Inflammatory macrophage treated with lipopolysaccharide for 1 hour (primary cell): ENCODE data around the gene ING2.

Experiments
- DNase-seq, 2 donors: peaks; one replicate each; pipeline ENCODE4 v3.0.0-alpha.2; 2020 to 2022

Gene ING2

DNA sequence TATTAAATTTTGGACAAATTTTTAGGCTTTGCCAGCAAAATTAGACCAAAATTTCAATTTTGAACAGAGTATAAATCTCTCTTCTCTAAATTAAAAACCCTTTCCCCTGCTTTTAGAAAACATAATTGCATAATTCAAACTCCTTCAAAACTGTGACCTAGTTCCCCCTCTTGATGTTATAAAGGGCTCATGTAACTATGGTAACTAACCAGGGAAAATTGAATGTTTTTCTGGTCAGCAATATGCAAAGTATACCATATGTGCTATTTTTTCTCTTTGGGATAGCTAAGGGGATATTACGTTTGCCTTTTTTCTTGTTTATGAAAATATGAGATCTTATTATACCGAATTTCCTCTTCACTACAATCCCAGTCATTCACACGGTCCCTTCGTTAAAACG, 5.1 kb upstream of the ING2 start:
- DNase-seq: peak; percentile 71 to 81

DNA sequence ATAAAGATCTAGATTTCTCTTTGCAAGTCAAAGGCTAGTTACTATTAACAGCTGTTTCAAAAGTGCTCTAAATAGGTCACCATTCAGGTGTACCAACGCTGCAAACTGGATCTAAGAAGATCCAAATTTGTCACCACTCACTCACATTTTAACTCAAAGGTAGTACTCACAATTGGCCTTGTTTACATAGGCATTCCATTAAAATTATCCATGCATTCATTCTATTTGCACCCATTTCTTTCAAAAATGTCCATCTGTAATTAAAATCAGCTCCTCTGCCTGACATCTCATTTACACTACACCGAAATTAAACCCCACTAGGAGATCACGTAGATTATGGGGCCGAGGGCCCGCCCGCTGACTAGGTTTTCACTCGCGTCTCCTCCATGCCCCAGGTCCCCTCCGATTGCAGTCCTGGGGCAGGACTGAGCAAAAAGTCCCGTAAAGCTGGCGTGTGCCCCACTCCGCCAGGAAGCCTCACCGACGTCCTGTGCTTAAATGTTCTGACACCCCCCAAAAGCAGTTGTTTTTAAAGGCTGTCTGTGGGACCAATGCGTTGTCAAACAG, 1.3 kb upstream of the ING2 start:
- no peak for DNase-seq

DNA sequence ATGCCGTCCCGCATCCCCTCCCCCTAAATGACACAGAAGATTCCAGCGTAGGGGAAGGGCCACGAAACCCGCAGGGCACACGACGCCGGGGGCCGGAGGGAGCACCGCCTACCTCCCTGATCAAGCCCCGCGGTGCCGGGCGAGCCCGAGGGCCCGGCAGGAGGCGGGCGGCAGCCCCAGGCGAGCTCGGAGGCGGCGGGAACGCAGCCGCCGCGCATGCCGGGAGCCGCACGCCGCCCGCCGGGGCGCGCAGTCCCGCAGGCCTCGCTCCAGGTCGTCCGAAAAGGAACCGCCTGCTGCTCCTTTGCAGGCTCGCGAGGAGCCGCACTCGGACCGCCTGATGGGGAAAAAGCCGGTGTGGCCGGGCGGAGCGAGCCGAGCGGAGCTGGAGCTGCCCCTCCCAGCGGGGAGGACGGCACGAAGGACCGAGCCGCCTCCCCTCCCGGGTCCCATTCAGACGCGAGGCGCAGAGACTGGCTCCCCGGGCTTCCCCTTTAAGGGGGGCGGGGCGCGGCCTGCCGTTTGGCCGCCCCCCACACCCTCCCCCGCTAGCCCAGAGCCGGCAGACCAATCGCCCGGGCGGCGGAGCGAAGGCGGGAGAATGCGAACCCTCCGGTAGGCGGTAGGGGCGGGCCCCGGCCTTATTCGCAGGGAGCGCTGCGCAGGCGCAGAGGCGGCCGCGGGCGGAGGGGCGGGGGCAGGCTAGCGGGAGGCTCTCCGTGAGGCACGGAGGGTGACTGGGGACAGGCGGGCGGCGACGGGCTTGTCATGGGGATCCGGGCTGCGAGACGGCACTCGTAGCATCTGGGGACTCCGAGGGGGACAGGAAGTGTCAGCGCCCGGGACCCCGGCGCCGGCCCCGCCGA, 561 bp upstream of the ING2 start:
- DNase-seq: peak; percentile 98 to 99

DNA sequence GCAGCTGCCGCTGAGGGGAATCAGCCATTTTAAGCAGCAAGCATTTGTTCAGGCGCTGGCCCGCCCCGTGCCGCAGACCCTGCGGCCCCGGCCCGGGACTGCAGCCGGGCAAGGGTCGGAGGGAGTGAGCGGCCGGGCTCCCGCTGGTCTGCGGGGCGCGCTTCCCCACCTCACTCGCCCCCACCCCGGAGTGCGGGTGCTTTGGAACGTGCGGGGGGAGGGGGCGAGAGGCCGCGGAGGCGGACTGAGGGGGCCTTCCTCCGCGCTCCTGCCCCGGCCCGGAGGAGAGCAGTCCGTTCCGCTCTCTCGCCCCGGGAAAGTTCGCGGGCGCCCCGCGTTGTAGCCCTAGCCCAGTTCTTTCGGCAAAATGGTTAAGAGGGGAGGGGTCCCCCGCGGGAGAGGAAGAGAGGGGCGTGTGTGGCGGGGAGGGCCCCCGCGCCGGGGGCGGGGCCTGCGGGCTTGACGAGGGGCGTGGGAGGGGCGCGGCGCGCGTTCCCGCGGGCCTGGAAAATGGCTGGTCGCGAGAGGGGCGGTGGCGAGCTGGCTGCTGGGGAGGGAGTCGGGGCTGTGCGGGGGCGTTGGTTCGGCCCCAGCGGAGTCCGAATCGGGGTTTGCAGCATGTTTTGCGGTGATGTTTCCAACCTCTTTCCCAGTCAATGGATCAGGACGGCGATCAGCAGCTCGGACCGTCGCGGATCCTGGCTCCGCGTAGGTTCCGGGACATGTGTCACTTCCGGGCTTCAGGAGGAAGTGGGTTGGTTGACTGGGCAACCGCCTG, 942 bp downstream of the ING2 start:
- DNase-seq: peak; percentile 86

DNA sequence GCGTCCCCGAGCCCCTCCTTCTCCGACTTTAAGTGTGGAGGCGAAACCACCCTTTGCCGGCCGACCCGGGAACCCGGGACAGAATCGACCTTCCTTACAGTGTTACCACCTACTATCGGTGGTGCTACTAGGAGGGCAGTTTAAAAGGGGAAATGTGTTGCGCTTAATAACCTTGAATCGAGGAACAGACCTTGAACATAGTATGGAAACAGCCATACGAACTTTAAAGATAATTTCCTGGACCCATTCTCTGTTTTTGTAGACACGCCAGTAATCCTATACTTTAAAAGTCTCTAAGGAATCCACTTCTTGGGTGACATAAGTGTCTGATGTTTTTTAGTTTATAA, 1.5 kb downstream of the ING2 start:
- DNase-seq: no peak

DNA sequence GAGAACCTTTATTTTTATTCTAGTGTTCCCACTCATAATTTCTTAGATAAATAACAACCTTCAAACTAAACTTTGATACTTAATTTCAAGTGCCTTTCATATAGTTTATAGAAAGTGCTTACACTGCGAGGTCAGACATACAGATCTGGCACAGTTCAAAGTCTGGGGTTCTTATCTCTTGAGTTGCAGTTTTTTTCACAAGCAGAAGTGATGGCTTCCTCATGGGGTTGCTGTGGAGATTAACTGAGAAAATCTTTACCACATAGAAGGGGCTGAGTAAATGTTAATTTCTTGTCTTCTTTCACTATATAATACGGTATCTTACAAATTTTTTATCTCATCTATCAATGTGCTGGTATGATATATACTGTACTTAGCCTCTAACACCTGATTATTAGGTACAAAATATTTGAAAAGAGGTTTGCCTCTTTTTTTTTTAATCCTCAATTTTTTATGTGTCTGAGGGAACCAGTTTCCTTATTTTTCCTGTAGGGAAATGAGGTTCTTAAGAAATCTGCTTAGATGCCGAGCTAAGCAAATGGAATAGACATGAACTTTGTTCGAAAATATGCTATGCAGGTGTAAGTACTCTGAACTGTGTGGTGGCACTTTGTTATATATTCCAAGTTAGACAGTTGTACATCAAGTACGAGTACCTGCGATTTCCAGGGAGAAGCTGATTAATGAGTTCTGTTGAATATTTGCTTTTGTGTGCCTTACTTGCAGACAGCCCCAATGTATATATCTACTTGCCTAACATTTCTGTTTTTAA, 3.3 kb downstream of the ING2 start:
- DNase-seq: peak in 1 of 2 donors; percentile 8

DNA sequence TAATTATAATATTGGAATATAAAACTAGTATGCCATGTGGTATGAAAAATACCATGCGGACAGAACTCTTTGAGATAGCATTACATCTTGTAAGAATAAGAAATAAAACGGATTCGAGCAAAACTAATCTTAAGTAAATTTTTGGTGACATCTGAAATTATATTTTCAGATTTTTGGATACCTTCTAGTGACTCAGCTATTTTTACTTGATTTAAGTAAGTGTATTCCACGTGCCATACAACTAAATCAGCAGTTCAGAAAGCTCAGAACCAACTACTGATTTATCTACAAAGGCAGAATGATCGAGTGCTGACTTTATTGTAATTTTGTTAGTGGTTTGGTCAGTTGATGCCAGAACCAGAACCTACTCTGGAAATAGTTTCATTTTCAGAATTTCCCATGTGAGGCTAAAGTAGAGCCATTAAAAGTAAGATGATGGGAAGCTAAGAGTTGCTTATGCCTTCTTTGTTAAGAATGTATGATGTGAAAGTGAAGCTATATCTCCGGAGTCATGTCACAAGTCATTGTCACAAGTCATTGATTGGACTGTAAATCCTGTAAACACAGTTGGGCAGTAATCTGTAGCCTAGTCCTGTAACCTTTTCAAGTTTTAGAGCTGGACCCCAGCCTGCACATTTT, 4.0 kb downstream of the ING2 start:
- peak in 1 of 2 donors; percentile 7 for DNase-seq

DNA sequence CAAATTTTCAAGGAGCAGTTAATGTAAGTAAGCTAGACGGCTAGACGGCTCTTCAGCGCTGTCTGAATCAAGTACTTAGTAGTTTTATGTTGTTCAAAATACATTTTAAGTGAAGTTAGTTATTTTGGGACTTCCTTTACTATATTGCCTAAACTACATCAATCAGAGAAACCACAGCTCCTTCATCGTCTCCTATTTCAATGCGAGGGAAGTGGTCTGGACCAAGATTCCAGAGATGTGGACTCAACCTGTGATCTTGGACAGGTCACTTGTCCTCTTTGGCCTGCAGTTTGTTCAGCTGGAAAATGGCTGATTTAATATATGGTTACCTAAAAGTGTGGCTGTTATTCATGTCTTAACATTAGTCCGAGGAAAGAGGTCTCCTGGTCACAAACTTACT, 10.6 kb downstream of the ING2 start:
- no peak for DNase-seq

DNA sequence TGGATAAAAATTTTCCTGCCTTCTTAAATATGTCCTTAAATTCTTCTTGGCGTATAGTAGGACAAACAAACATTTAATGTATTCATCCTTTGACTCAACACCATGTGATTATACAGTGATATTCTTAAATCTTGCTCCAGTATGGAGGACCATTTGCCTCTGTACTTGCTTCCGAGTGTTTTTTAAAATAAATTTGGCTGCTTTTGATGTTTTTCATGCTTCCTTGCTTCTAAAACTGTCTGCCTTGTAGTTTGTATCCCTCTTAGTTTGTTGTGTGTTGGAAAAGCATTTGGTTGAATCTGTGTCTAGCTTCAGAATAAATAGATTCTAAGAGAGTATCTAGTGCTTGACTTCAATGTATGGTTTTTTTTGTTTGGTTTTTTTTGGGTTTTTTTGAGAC, 12.3 kb downstream of the ING2 start:
- DNase-seq: no peak

DNA sequence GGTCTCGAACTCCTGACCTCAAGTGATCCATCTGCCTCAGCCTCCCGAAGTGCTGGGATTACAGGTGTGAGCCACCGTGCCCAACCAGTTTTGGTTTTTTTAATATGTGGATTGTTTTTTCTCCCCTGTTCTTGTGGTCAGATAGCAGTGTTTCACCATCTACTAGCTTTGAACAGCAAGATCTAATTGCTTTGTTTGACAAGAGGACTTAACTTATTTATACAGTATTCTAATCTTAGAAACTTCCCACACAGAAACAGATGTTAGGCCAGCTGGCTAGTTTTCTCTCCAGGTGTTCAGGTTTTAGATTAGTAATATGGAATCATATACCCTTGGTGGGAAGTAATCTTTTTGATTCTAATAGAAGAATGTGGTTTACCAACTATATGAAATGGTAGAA, 12.9 kb downstream of the ING2 start:
- DNase-seq: no peak

DNA sequence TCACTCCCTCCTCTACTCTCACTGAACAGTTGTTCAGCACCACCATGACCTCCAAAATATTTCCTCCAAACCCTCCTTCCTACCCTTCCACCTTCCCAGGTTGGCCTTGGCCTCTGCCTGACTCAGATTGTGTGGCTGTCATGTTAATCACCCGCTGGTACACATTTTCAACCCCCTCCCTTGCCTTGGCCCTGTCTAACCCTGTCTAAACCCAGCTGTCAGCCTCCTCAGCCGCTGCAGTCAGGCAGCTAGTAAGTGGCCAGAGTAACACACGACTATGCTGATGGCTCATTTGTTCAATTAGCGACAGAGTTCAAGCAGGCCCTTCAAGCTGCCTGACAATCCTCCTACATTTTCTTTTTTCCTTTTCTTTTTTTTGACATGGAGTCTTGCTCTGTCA, 18.0 kb downstream of the ING2 start:
- DNase-seq: no peak

DNA sequence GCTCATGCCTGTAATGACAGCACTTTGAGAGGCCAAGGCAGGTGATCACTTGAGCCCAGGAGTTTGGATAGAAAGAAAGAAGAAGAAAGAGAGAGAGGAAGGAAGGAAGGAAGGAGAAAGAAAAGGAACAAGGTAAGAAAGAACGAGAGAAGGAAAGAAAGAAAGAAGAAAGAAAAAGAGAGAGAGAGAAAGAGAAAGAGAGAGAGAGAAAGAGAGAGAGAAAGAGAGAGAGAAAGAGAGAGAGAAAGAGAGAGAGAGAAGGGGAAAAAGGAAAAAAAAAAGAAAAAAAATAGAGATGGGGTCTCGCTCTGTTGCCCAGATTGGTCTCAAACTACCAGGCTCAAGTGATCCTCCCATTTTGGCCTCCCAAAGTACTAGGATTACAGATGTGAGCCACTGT, 22.5 kb downstream of the ING2 start:
- DNase-seq: no peak

DNA sequence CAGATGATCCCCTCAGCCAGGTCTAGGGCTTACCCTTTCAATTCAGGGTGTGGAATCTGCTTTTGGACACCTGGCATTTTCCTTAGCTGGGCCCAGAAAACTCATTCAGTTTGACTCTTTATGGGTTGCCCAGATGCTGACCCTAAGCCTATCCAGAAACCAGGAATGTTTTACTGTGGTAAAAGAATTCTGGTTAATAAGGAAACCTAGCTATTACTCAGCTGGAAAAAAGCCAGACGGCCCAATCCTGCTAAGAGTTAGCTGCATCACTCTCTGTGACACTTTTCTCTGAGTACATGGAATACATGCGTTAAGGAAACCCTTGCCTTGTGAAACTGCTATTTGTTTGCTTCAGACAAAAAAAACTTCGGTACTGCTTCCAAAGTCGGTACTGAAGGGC, 28.0 kb downstream of the ING2 start:
- DNase-seq: no peak

DNA sequence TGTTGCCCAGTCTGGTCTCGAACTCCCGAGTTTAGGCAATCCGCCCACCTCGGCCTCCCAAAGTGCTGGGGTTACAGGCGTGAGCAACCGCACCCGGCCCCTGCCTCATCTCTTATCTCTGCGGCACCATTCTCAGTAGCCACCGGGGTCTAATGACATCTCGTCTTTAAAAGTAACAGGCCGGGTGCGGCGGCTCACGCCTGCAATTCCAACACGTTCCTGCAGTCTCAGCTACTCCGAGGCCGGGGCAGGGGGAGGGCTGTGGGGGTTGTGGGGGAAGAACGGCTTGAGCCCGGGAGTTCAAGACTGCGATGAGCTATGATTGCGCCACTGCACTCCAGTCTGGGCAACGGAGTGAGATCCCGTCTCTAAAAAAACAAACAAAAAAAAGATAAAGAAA, 28.8 kb downstream of the ING2 start:
- DNase-seq: no peak

DNA sequence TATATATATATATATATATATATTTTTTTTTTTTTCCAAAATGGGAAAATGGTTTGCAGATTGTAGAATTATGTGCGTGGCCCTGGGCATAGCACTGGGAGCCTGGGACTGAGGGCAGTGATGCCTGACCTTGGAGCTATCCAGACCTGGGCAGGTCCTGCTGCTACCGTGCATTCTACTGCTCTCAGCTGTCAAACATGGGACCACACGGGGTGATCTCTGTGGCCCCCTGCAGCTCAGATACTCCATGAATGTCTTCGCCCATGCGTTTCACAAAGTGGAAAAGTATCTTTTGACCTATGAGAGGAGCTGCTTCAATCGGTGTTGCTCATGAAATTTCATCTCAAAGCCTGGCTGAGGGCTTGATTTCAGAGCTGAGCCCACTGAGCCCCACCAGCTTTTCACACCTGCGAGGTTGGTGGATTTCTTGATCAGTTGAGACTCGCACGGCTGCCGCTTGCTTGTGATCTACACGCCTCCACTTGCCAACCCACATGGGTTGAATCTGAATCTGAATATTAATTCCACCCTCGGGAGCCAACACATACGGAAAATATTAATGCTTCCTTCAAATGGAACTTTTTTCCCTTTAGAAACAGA, 35.7 kb downstream of the ING2 start:
- no peak for DNase-seq

DNA sequence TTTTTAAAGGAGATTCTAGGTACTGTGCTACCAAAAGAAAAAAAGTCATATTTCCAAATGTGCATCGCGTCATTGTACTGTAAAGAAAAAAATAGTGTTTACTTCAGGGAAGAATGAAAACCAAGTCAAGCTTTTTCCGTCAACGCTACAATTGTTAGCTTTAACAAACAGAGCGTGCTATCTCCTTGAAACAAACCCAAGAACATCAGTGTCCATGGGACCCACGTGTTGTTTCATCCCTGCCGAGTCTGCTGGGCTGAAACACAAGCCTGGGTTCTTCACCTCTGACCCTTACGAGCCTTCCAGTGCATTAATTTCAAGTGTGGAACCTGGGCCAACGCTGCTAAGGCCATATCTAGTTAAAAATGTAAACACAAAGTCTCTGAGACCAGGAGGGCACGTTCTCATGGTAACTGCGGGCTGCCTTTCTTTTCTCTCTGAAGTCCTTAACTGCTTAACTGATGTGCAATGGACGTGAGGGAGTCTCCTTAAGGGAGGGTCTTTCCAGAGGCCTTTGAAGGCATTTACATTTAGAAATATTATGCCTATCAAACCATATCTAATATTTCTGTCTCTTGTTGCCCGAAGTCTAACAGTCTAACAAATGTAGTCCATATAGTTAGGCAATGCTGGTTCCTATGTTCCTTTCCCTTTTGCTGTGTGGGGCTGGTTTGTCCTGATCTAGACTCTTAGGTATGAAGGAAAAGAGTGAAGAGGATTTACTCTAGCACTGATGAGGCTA, 36.3 kb downstream of the ING2 start:
- DNase-seq: no peak

DNA sequence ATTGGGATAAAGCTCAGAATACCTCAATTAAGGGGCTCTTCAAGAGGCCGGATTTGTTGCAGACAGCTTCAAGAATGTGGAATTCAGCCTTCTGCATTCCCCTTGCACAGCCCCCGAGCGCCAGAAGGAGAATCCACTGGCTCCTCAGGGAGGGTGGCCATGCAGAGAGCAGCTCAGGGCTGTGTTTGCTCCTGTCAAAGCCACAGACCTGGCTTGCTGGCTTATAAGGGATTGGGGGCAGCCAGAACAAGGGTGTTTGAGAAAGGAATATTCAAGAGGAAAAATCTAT, 36.8 kb downstream of the ING2 start:
- DNase-seq: no peak

DNA sequence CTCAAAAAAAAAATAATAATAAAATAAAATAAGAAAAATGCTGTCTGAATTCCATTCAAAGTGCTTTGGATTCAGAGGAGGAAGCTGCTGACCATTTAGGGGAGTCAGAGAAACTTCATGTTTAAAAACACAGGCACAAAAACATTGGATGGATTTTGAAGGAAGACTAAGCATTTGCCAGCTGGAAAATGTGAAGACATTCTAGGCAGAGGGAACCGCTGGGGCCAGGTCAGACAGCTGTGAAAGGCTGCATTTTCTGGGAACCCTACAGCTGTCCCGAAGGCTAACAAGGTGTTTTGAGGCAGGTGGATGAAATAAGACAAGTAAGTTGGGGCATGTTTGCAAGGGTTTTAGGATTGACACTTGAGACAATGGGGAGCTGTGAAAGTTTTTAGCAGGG, 38.6 kb downstream of the ING2 start:
- no peak for DNase-seq

DNA sequence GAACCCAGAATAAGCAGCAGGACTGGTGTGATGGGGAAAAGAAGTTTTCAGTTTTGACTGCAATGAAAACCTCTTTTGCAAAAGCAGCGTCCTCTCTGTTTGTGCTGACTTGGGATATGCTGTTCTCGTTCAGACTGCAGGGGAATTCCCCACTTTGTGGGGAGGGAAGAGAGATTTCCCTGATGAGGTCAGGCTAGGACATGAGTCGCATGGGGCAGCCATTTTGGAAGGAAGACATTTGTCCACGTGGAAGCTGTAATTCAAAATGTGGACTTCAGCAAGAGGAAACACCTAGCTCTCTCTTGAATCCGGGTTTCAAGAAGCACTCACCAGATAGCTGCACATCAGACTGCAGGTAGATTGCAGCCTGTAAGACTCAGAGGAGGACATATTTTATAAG, 39.3 kb downstream of the ING2 start:
- DNase-seq: peak; percentile 48 to 49

DNA sequence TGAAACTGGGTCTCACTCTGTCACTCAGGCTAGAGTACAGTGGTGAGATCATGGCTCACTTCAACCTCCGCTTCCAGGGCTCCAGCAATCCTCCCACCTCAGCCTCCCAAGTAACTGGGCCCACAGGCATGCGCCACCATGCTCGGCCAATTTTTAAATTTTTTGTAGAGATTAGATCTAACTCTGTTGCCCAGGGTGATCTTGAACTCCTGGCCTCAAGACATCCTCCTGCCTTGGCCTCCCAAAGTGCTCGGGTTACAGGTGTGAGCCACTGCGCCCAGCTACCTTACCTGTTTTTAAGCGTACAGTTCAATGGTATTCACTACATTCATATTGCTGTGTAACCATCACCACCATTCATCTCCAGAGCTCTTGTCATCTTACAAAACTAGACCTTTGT, 41.5 kb downstream of the ING2 start:
- no peak for DNase-seq

DNA sequence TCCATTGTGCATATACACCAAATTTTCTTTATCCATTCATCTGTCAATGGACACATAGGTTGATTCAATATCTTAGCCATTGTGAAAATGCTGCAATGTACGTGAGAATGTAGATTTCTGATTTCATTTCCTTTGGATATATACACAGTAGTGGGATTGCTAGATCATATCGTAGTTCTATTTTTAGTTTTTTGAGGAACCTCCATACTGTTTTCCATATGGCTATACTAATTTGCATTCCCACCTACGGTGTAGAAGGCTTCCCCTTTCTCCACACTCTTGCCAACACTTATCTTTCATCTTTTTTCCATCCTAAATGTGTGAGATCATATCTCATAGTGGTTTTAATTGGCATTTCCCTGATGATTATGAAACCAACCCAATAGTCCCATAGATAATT, 43.4 kb downstream of the ING2 start:
- peak; percentile 22 to 67 for DNase-seq
